CD4-positive, alpha-beta T cell treated with Interferon alpha-2 for 1 hour (primary cell): Measurements from ENCODE around the gene TRIP10.
"Not testable (repeated sequence)": the region's sequence is repeated elsewhere in the genome, so short reads cannot be mapped to it uniquely, and the experiment has no call there.

Experiments
- DNase-seq, 2 donors: peaks; one replicate each; pipeline ENCODE4 v3.0.0-alpha.2; 2020 to 2022

The TRIP10 gene

DNA sequence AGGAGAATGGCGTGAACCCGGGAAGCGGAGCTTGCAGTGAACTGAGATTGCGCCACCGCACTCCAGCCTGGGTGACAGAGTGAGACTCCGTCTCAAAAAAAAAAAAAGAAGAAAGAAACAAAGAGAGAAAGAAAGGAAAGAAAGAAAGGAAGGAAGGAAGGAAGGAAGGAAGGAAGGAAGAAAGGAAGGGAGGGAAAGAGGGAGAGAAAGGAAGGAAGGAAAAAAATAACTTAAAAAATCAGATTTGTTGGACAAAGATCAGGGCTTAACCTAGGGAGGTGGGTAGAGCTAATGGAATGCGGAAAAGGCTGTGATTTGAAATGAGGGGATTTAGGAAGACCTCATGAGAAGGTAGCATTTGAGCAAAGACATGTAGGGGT lies 32.2 kb downstream of the TRIP10 start:
- not testable (repeated sequence) for DNase-seq

- DNase-seq: peak; percentile 90 to 91
Measured at GRCh38 chr19:6772028-6772865, 32.8 kb downstream of the TRIP10 start, which contains the start of gene VAV1. TSS of gene VAV1 (plus strand) at chr19:6772708. CDS start at chr19:6772808, 100 bp downstream.

DNA sequence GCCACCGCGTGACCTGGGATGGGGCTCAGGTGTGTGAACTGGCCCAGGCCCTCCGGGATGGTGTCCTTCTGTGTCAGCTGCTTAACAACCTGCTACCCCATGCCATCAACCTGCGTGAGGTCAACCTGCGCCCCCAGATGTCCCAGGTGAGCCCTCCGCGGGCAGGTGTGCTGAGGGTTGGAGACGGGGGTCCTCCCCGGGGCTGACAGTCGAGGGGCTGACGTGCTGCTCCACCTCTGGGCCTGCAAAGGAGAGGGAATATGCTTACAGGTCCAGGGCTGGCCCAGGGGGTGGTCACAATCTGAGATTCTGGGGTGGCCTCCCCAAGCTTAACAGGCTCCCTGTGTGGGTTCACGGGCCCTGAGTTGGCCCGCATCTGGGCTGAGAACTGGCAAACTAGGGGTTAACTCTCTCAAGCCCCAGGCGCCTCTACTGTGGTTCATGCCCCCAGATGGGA lies 33.4 kb downstream of the TRIP10 start:
- DNase-seq: no peak

- DNase-seq: peak; percentile 52 to 64
Measured at GRCh38 chr19:6773323-6773931, 33.9 kb downstream of the TRIP10 start.

DNA sequence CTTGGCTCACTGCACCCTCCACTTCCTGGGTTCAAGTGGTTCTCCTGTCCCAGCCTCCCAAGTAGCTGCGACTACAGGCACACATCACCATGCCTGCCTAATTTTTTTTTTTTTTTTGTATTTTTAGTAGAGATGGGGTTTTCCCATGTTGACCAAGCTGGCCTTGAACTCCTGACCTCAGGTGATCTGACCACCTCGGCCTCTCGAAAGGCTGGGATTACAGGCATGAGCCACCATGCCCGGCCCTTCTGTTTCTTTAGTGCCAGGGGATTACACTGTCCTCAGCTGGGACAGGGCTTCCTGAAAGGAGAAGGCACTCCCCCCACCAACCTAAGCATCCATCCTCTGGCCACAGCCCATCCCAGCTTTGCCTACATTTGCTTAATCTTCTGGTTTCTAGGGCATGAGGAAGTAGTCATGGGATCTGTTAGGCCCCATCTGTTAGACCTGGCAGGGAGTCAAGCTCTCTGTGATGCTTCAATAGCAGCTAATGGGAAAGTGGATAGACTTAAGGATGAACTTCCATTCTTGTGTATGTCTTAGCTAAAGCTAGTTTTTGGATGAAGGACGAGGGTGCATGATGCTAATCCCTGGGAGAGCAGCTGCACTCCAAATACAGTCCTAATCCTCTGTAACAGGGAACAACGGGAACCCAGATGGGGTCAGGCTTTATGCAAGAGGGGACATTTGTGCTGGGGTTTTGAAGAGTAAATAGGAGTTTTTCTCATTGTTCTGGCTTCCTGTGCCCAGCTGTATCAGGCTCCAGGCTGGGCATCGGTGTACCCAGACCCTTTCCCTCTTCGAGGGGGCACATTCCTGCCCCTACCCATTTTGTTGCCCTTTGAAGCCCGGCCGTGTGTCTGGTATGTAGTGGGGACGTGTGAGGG lies 35.6 kb downstream of the TRIP10 start:
- DNase-seq: no peak

- DNase-seq: not testable (repeated sequence)
Measured at GRCh38 chr19:6776045-6776444, 36.6 kb downstream of the TRIP10 start.

- no peak for DNase-seq
Measured at GRCh38 chr19:6776999-6777398, 37.5 kb downstream of the TRIP10 start.

DNA sequence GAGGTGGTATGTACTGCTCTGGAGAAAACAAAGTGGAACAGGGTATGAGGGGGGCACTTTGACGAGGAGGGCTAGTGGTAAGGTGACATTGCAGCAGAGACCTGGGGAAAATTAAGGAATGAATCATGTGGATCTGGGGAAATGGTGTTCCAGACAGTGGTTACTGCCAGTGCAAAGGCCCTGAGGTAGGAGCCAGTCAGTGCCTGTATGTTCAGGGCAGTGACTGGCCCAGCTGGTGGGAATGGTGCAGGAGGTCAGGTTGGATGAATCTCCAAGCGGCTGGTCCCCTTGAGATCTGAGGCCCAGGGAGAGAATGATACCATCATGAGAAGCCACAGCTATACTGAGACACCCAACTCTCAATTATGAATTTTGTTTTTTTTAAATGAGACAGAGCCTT lies 38.0 kb downstream of the TRIP10 start:
- no peak for DNase-seq

DNA sequence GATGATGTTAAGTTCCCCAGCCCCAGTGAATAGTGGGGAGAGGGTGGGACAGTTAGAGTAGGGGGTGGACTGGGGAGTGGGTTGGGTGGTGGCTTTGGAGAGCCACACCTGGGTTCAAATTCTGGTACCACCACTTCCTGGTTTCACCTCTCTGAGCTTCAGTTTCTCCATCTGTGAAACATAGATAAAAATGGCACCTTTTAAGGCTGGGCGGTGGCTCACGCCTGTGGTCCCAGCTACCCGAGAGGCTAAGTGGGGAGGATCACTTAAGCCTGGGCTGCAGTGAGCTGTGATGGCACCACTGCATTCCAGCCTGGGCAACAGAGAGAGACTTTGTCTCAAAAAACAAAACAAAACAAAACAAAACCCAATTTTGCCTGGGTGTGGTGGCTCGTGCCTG lies 38.9 kb downstream of the TRIP10 start:
- no peak for DNase-seq

DNA sequence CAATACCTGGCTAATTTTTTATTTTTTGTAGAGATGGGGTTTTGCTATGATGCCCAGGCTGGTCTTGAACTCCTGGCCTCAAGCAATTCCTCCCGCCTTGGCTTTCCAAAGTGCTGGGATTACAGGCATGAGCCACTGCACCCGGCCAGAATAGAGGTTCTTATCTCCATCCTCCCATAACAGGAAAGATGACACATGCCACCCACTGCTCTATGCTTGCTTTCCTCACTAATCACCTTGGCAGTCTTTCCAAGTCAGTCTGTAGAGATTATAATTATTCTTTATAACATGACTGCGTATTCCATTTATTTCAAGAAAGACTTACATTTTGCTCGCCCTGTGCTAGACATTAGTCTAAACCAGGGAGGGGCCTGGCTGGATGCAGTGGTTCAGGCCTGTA lies 39.7 kb downstream of the TRIP10 start:
- DNase-seq: no peak

- DNase-seq: no peak
Measured at GRCh38 chr19:6787393-6787792, 47.9 kb downstream of the TRIP10 start.

GRCh38 chr19:6788896-6789295 lies 49.4 kb downstream of the TRIP10 start:
- DNase-seq: no peak

GRCh38 chr19:6790194-6791128 lies 51.0 kb downstream of the TRIP10 start:
- no peak for DNase-seq

DNA sequence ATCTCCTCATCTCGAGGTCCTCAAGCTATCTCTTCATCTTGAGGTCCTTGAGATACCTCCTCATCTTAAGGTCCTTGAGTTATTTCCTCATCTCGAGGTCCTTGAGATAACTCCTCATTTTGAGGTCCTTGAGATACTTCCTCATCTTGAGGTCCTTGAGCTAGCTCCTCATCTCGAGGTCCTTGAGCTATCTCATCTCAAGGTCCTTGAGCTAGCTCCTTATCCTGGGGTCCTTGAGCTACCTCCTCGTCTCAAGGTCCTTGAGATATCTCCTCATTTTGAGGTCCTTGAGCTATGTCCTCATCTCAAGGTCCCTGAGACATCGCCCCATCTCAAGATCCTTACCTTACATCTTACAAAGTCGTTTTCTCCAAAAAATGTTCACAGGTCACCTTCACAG lies 51.8 kb downstream of the TRIP10 start:
- no peak for DNase-seq

DNA sequence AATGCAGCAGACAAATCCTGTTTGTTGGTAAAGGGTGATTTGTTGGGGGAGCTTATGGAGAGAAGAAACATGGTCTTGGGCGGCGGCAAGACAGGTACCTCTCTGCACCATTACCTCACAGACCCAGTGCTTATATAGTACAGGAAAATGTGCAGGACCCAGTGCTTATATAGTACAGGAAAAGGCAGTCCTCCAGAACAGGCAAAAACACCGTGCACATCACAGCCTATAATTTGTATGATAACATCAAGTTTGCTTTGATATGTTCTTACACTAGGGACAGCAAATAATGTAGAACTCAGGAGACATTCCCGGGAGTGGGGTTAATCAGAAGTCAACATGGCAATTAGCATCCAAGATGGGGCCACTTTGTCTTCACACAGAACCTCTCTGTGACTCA lies 53.9 kb downstream of the TRIP10 start:
- no peak for DNase-seq

GRCh38 chr19:6793973-6794372 lies 54.5 kb downstream of the TRIP10 start:
- DNase-seq: no peak

DNA sequence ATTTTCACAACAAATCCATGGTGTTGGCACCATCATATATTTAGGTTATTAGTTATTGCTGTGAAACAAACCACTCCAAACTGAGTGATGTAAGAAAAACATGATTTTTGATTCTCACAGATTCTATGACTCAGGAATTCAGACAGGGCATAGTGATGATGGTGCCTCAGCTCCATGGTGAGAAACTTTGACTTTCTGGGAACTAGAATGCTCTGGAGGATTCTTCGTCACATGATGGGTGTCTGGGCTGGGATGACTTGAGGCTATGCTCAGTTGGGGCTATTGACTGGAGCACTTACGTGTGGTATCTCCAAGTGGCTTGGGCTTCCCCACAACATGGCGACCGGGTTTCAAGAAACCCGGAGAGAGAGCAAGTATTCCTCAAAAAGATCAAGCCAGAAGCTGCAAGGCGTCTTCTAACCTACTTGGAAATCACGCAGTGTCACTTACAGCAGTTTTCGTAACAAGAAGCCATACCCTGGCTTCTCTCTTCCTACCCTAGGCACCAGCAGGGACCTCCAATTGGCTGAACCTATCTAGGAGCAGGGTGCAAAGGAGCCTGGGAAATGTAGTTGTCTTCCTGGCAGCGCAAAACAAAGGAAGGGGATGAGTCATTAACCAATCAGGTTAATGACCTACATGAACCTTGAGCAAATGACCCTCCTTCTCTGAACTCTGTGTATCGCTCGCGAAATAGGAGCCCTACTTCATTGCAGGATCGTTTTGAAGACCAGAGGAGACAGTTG lies 55.4 kb downstream of the TRIP10 start:
- DNase-seq: no peak

DNA sequence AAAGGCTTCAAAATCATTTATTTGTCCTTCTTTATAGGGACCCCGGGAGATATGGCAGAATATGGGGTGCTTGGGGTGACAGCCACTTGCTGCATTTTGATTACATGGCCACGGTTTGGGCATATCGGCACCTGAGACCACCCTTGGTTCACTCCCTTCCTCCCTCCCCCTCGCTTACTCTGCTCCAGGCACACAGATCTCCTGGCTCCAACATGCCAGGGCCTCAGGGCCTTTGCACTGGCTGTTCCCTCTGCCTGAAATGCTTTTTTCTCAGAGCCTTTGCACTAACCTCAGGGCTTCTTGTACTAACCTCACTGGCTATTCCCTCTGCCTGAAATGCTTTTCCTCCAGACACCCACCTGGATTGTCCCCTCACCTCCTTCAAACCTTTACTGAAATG lies 56.8 kb downstream of the TRIP10 start:
- no peak for DNase-seq

DNA sequence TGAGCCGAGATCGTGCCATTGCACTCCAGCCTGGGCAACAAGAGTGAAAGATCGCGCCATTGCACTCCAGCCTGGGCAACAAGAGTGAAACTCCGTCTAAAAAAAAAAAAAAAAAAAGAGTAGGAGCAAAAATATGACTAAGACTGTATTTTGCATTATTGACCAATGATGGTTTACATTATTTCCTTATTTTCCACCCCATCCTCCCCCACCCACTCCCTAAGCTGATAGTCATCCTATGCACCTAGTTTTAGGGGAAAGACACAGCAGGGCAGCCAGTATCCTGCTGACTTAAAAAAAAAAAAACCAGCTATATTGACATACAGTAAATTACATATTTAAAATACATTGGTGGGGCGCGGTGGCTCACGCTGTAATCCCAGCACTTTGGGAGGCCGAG lies 58.2 kb downstream of the TRIP10 start:
- DNase-seq: no peak

DNA sequence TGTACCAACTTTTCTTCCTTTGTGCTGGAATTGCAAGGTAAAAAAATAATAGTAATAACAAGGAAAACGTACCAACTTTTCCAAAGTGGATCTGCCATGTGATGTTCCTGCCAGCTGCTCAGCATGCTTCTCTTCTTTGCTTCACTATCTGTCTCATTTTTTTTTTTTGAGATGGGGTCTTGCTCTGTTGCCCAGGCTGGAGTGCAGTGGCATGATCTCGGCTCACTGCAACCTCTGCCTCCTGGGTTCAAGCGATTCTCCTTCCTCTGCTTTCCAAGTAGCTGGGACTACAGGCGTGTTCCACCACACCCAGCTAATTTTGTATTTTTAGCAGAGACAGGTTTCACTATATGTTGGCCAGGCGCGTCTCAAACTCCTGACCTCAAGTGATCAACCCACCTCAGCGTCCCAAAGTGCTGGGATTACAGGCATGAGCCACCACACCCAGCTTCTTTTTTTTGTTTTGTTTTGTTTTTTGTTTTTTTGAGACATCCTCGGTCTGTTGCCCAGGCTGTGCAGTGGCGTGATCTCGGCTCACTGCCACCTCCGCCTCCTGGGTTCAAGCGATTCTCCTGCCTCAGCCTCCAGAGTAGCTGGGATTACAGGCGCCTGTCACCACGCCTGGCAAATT lies 60.8 kb downstream of the TRIP10 start:
- not testable (repeated sequence) for DNase-seq

DNA sequence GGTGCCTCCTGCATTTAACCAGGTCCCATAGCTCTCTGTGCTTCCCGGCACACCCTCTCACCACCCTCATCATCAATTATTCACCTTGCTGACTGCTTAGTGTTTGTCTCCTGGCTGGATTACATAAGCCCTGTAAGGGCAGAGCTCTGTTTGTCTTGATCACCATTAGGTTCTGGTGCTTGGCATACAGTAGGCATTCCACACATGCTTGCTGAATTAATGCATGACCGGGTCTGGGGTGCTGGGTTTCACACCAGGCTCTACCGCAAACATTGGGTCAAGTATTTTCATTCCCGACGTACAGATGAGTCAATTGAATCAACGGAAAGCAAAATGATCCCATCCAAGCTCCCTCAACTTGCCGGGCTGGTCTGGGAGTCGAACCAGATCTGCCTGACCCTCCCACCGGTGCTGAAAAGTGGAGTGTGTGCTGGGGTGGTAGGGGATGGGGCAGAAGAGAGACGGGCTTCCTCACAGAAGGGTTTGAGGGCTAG lies 61.6 kb downstream of the TRIP10 start:
- DNase-seq: peak in 1 of 2 donors; percentile 34
